ENCODE results near the gene UGT1A8. TPM values are rescaled to one million over a fixed set of nuclear protein-coding genes. Genes with fewer than 3 reads are reported as not detected.

UGT1A8 gene
- total RNA-seq, 1 donor from 2014 or later = not detected

DNA sequence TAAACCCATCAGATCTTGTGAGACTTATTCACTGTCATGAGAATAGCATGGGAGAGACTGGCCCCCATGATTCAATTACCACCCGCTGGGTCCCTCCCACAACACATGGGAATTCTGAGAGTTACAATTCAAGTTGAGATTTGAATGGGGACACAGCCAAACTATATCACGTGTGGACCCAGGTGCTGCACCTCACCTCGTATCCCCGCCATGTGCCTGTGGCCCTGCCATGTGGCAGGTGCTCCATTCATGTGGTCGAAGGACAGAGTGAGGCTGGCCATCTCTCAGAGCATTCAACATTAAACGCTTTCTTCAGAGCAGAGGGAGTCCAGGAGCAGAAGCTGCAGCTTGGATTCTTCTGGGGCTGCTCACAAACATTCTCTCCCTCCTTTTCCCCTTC is 193.0 kb downstream of the UGT1A8 start:
- Mint-ChIP-seq H3K36me3 (ENCODE audit: unreplicated experiment) (no peaks in the 10 kb centered on the region), H3K4me3 (ENCODE audit: unreplicated experiment) (no peak overlapping the region), H3K9me3 (ENCODE audit: unreplicated experiment) (peaks cover 5% of the 10 kb centered on the region), H3K27me3 (ENCODE audit: unreplicated experiment) (no peaks in the 10 kb centered on the region), H3K27ac (ENCODE audit: unreplicated experiment) (no peak overlapping the region), H3K4me1 (ENCODE audit: low read depth, unreplicated experiment) (no peaks in the 10 kb centered on the region)
- TF ChIP-seq, protein P1, sequence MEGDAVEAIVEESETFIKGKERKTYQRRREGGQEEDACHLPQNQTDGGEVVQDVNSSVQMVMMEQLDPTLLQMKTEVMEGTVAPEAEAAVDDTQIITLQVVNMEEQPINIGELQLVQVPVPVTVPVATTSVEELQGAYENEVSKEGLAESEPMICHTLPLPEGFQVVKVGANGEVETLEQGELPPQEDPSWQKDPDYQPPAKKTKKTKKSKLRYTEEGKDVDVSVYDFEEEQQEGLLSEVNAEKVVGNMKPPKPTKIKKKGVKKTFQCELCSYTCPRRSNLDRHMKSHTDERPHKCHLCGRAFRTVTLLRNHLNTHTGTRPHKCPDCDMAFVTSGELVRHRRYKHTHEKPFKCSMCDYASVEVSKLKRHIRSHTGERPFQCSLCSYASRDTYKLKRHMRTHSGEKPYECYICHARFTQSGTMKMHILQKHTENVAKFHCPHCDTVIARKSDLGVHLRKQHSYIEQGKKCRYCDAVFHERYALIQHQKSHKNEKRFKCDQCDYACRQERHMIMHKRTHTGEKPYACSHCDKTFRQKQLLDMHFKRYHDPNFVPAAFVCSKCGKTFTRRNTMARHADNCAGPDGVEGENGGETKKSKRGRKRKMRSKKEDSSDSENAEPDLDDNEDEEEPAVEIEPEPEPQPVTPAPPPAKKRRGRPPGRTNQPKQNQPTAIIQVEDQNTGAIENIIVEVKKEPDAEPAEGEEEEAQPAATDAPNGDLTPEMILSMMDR (IDR thresholded peaks at IDR 0.05; ENCODE audit: partially characterized antibody, unreplicated experiment) = no peak
- DNase-seq = no peak

DNA sequence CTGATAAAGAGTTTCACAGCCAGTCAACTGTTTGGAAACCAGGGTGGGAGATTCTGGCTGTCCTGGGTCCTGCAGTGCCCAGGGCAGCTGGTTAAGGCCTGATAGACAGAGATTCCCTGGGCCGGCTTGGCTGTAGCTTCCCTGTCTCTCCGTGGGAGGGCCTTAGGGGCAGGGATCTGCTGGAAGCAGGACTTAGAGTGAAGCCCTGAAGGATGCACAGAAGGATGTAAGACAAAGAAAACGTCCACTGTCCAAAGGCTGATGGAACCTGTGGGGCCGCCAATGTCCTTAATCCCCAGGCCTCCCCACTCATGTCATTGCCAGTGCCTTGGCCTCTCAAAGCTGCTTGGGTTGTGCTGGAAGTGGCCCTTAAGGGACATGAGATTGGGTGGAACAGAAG is 193.7 kb downstream of the UGT1A8 start:
- TF ChIP-seq, protein P1 (IDR thresholded peaks at IDR 0.05; ENCODE audit: partially characterized antibody, unreplicated experiment) = no peak
- Mint-ChIP-seq H3K36me3 (ENCODE audit: unreplicated experiment) (no peaks in the 10 kb centered on the region), H3K4me1 (ENCODE audit: low read depth, unreplicated experiment) (no peaks in the 10 kb centered on the region), H3K27ac (ENCODE audit: unreplicated experiment) (no peak overlapping the region), H3K27me3 (ENCODE audit: unreplicated experiment) (no peaks in the 10 kb centered on the region), H3K9me3 (ENCODE audit: unreplicated experiment) (peaks cover 5% of the 10 kb centered on the region), H3K4me3 (ENCODE audit: unreplicated experiment) (no peak overlapping the region)
- DNase-seq = no peak

DNA sequence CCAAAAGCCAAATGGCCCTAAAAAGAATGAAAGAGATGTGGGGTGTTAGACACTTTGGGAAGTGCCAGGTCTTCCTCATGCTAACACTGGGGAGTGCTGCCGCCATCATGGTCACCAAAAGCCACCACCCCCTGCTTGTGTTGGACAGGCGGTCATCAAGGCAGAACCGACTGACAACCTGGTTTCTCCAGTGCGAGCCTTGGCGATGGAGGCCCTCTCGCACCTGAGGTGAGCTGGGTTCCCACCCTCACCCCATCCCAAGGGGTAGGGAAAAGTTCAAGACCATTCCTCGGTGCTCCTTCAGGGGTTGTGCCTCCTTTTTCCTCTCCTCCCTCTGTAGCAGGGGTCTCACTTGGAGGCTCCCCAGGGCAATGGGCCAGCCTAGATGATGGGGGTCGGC is 194.3 kb downstream of the UGT1A8 start:
- no peaks in the 10 kb centered on the region for H3K27me3 Mint-ChIP-seq (ENCODE audit: unreplicated experiment)
- H3K4me1 Mint-ChIP-seq (ENCODE audit: low read depth, unreplicated experiment) = peaks cover 3% of the 10 kb centered on the region
- no peak overlapping the region for H3K4me3 Mint-ChIP-seq (ENCODE audit: unreplicated experiment)
- H3K36me3 Mint-ChIP-seq (ENCODE audit: unreplicated experiment) = no peaks in the 10 kb centered on the region
- H3K27ac Mint-ChIP-seq (ENCODE audit: unreplicated experiment) = no peak overlapping the region
- TF ChIP-seq, protein P1 (IDR thresholded peaks at IDR 0.05; ENCODE audit: partially characterized antibody, unreplicated experiment) = no peak
- peaks cover 5% of the 10 kb centered on the region for H3K9me3 Mint-ChIP-seq (ENCODE audit: unreplicated experiment)
- DNase-seq = no peak

DNA sequence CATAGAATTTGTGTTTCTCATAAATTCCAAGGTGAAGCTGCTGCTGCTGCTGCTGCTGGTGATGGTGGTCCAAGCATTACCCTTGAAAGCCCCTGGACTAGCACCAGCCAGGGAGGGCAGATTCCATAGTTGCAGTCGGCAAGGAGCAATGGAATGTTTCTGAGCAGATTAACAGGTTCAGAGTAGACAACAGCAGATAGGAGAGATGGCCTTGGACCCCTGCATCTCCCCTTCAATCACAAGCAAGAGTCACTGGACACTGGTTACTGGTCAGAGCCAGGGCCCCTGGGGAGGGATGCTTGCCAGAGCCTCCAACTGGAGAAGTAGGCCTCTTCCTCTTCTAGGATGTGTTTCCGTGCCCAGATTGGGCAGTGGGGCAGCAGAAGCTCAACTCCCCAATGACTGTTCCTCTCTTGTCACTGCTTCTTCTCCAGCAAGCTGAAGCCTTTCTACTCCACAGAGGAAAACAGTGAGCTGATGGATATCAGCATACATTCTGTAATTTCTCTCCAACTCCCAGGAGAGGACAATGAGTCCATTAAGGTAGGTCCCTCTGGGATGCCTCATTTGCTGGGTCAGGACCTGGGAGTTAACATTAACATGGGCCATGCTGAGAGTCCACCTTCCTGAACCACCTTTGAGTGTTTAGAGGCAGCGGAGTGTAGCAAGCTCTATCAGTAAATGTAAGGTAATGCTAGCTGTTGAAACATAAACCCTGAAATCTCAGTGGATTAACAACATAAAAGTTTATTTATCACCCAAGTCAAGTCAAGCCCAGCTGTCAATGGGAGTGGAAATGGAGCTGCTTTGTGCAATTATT is 196.0 kb downstream of the UGT1A8 start:
- peaks cover 6% of the 10 kb centered on the region for H3K9me3 Mint-ChIP-seq (ENCODE audit: unreplicated experiment)
- H3K4me1 Mint-ChIP-seq (ENCODE audit: low read depth, unreplicated experiment) = peaks cover 3% of the 10 kb centered on the region
- no peaks in the 10 kb centered on the region for H3K27me3 Mint-ChIP-seq (ENCODE audit: unreplicated experiment)
- H3K36me3 Mint-ChIP-seq (ENCODE audit: unreplicated experiment) = no peaks in the 10 kb centered on the region
- H3K4me3 Mint-ChIP-seq (ENCODE audit: unreplicated experiment) = no peak overlapping the region
- TF ChIP-seq, protein P1 (IDR thresholded peaks at IDR 0.05; ENCODE audit: partially characterized antibody, unreplicated experiment) = no peak
- DNase-seq = no peak
- no peak overlapping the region for H3K27ac Mint-ChIP-seq (ENCODE audit: unreplicated experiment)

DNA sequence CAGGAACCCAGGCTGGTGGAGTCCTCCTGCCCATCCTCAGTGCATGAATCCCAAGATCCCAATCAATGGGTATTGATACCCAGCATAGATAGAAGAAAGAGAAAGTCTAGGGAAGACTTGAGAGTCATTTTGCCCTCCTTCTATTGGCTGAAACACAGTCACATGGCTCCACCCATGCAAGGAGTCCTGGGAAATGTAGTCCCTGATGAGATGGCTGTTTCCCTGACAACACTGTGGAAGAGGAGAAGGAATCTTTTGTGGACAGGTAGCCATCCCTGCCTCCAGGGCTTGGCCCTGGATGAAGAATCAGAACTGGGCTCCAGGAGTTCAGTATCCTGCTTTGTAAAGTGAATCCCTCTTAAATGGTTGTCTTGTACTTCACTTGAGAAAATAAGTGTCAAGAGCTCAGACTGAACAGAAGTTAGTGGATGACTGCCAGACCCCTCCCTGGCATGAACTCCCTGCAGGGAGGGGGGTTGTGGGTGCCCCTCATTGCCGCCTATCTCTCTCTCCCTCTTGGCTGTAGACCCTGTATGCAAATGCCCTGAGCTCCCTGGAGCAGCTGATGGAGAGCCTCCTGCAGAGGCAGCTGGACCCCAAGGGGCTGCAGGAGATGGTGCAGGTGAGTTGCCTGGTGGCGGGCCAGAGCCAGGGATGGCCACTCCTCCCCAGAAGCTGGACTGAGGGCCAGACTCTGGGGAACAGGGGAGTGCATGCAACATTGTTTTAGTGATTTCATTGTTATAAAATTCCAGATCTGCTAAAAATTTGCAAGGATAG is 196.8 kb downstream of the UGT1A8 start:
- no peak for DNase-seq

More for the DNA sequence above, 196.8 kb downstream of the UGT1A8 start:
- Mint-ChIP-seq H3K36me3 (ENCODE audit: unreplicated experiment) (no peaks in the 10 kb centered on the region), H3K27ac (ENCODE audit: unreplicated experiment) (no peak overlapping the region), H3K4me1 (ENCODE audit: low read depth, unreplicated experiment) (peaks cover 3% of the 10 kb centered on the region), H3K9me3 (ENCODE audit: unreplicated experiment) (peaks cover 6% of the 10 kb centered on the region), H3K4me3 (ENCODE audit: unreplicated experiment) (no peak overlapping the region), H3K27me3 (ENCODE audit: unreplicated experiment) (peaks cover 2% of the 10 kb centered on the region)
- TF ChIP-seq, protein P1 (IDR thresholded peaks at IDR 0.05; ENCODE audit: partially characterized antibody, unreplicated experiment) = no peak

All from glutamatergic neuron (in vitro differentiated cells).